ENCODE results near the gene CLDN5.
"Not testable (repeated sequence)": the region's sequence is repeated elsewhere in the genome, so short reads cannot be mapped to it uniquely, and the experiment has no call there.

CLDN5 gene

GRCh38 chr22:19547620-19548019 lies 23.4 kb upstream of the CLDN5 start:
- no peak for DNase-seq

- no peak for DNase-seq
Measured at GRCh38 chr22:19546680-19547079, 22.5 kb upstream of the CLDN5 start.

GRCh38 chr22:19545935-19546207 lies 21.7 kb upstream of the CLDN5 start:
- no peak for DNase-seq

GRCh38 chr22:19543970-19544708 lies 19.9 kb upstream of the CLDN5 start:
- DNase-seq = no peak

GRCh38 chr22:19540394-19540793 lies 16.2 kb upstream of the CLDN5 start:
- DNase-seq = no peak

- no peak for DNase-seq
Measured at GRCh38 chr22:19537941-19538488, 13.8 kb upstream of the CLDN5 start.

- no peak for DNase-seq
Measured at GRCh38 chr22:19536564-19536963, 12.4 kb upstream of the CLDN5 start.

- no peak for DNase-seq
Measured at GRCh38 chr22:19535001-19535400, 10.8 kb upstream of the CLDN5 start.

GRCh38 chr22:19533857-19534256 lies 9.6 kb upstream of the CLDN5 start:
- DNase-seq = no peak

GRCh38 chr22:19533049-19533626 lies 8.9 kb upstream of the CLDN5 start:
- DNase-seq = no peak

- not testable (repeated sequence) for DNase-seq
Measured at GRCh38 chr22:19531327-19531726, 7.1 kb upstream of the CLDN5 start.

- no peak for DNase-seq
Measured at GRCh38 chr22:19530751-19531150, 6.5 kb upstream of the CLDN5 start.

- DNase-seq = no peak
Measured at GRCh38 chr22:19529811-19530210, 5.6 kb upstream of the CLDN5 start.

- DNase-seq = no peak
Measured at GRCh38 chr22:19527861-19528417, 3.7 kb upstream of the CLDN5 start.

- DNase-seq = no peak
Measured at GRCh38 chr22:19527321-19527721, 3.1 kb upstream of the CLDN5 start.

- no peak for DNase-seq
Measured at GRCh38 chr22:19526702-19527111, 2.5 kb upstream of the CLDN5 start.

- no peak for DNase-seq
Measured at GRCh38 chr22:19526076-19526701, 2.0 kb upstream of the CLDN5 start.

GRCh38 chr22:19525666-19526065 lies 1.5 kb upstream of the CLDN5 start:
- no peak for DNase-seq

- DNase-seq = no peak
Measured at GRCh38 chr22:19525116-19525660, 978 bp upstream of the CLDN5 start.

- DNase-seq = no peak
Measured at GRCh38 chr22:19523240-19524169, 705 bp downstream of the CLDN5 start.

GRCh38 chr22:19522881-19523239 lies 1.4 kb downstream of the CLDN5 start:
- DNase-seq = no peak

GRCh38 chr22:19522190-19522880 lies 1.9 kb downstream of the CLDN5 start:
- no peak for DNase-seq

Measured in CD4-positive, alpha-beta T cell treated with Interferon gamma for 1 hour (primary cell).